Fibroblast of upper back skin (primary cell): ENCODE measurements around the gene SEC16A.
"Not testable (repeated sequence)": the region's sequence is repeated elsewhere in the genome, so short reads cannot be mapped to it uniquely, and the experiment has no call there.

Source experiments
- DNase-seq: peaks from one replicate; pipeline ENCODE4 v3.0.0-alpha.2; 2013

SEC16A gene

DNA sequence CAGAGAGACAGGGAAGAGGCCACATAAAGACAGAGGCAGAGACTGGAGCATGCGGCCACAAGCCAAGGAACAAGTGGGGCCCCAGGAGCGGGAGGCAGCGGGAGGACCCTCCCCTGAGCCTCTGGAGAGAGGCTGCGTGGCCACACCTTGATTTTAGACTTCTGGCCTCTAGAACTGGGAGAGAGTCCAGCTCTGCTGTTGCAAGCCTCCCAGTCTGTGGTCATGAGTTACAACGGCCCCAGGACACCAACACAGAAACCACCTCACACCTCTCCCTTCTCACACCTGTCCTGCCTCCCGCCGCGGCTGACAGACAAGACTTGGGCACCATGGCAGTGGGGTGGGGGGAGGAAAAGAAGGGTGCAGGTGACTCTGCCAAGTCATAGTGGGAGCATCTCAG, 45.4 kb downstream of the SEC16A start:
- DNase-seq = peak; percentile 30

DNA sequence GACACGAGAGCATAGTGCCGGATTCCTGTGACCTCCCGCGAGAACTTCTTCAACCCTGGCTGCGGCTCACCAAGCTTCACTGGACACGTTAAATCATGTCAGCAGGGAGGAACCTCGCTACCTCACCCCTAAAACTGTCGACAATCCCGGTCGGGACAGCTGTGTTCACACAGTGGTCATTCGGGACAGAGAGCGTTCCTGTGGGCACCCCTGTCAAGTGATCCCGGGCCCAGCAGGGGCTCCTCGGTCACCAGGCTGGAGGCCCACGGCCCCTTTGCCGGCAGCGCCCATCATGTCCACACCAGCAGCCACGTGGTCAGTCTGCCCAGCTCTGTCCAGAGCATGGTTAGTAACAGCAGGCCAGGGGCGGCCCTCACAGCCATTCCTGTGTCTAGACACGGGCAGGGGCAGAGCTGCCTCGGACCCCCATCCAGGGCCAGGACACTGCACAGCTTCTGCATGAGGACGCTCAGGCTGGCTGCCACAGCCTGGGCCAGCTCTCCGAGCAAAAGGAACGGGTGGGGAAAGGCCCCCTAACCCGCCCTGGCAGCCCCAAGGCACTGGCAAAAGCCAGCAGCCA, 46.7 kb downstream of the SEC16A start:
- no peak for DNase-seq

DNA sequence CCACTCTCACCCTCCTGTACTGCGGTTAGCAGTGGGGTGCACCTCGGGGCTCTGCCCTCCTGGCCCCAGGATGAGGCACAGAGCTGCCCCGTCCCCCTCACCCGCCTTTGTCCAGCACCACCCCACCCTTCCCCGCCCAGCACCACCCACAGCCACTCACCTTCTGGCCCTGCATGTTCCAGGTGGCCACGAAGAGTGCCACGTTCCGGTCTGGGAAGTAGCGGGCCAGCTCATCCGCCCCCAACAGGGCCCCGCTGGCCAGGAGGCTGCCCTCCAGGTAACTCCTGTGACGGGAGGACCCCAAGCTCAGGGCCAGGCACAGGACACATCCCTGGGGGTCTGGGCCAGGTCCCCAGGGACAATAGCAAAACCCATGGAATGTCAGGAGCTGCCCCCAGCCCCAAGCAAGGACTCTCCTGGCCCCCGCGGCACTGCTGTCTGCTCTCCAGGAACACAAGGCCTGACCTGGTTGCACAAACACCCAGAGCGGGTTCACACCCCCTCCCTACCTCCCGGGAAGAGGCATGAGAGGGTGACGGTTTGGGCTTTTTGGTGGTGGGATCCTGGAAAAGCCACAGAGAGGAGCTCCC, 48.2 kb downstream of the SEC16A start:
- DNase-seq = no peak

DNA sequence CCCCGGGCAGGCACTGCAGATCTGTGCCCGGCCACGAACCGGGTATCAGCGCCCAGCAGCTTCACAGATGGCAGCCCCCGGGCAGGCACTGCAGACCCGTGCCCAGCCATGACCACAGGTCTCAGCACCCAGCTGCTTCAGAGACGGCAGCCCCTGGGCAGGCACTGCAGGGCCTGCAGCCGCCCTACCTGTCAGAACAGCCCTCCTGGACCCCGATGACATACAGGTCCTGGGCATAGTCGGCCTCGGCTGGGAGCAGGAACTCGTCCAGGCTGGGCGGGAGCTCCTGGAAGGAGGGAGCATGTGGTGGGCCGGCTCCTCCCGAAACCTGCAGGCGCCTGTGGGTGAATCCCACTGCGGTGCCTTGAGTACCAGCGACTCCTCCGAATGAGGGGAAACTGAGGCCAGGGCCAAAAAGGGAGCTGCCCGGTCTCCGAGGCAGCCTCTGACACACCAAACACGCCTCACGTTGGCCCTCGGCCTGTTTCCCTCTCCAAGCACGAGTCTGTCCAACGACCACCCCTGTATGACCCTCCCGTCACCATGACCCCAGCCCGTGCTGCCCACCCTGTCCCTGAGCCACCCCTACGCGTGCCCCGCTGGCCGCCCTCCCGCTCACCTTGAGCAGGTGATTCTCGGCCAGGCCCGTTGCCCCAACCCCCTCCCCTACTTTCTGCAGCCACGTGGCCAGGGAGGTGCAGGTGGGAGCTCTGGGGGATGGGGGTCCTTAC, 48.8 kb downstream of the SEC16A start:
- DNase-seq = no peak

DNA sequence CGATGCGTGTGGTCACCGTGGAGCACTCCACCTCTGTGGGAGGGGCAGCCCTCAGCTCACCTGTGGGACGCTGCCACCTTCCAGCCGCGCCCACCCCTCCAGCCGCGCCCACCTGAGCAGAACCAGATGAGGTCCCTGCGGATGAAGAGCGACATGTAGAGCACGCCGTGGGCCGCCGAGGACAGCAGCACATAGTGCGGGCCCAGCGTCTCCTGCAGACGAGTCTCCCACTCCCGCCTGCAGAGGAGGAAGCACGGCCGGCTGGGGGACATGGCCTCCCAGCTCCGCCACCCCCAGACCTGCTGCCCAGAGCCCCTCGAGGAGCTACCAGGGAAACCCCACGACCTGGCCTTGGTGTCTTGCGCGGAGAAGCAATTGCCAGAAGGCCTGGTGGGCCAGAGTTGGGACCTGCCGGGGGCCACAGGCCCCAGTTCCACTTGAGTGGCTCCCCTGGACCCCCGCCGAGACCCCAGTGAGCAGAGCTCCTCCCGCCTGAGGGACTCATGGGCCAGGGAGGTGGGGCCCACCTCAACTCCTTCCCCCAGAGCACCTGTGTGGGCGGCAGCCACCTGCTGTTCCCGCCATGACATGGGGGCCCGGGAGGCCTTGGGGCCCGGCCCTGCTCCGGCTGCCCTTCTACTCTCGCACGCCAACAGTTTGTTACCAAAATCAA, 49.7 kb downstream of the SEC16A start:
- no peak for DNase-seq

DNA sequence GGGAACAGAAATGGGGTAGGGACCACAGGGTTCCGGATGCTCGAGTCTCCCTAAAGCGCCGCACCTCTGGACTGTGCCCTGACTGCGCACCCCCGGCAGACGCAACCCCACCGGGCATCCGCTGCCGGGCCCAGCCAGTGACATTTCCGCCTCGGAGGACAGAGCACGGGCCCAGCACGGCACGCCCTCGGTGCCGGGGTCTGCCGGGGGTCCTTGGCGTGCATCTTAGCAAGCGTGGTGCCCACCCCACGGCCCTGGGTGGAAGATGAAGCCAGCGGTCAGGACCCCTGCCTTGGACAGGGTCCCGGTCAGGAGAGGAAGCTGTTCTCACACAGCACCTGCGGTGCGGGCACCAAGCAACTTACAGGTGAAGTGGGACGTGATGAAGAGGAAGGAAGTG, 50.2 kb downstream of the SEC16A start:
- DNase-seq = no peak

DNA sequence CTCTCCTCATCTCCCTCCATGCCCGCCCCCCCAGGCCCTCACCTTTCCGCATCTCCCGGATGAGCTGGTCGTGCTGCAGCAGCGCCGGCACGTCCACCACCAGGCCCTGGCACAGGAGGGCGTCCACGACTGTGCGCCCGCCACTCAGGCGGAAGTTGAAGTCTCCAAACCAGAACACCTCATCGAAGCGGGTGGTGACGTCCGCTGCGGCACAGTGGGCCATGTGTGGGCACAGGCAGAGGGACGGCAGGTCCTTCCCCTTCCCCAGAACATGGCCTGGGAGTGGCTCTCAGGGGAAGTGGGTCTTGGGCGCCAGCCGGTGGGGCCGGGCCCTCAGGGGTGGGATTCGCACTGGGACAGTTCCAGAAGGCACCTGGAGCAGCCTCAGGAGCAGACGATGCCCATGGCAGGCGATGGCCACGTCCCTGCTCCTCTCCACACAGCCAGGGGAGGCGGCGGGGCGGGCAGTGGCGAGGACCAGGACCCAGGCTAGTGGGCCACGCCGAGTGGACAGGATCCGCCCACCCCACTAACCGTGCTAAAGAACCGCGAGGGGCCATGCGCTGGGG, 51.0 kb downstream of the SEC16A start:
- DNase-seq = no peak

DNA sequence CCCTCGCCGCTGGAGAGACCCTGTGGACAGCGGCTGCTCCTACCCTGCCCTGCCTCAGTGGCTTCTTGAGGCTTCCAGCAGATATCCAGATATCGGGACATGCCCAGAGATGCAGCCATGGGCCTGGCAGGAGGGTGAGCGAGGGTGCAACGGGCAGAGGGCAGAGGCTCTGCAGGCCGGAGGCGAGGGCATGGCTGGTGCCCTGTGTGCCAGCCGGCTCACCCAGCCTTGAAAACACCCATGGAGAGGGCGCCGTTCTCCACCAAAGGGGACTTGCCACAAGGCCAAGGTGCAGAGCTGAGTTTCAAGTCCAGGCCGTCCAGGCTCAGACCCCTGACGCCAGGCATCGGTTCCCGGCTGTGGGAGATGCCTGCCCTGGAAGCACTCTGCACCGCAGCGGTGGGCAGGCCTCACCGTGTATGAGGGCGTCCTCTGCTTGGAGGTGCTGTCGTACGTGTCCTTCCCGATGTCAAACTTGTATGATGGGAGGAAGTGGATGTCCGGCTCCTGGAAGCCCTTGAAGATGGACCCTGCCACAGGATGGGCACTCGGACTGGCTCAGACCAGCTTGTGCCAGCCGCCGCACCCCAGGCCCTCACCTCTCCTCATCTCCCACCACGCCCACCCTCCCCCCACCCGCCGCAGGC, 52.1 kb downstream of the SEC16A start:
- no peak for DNase-seq

DNA sequence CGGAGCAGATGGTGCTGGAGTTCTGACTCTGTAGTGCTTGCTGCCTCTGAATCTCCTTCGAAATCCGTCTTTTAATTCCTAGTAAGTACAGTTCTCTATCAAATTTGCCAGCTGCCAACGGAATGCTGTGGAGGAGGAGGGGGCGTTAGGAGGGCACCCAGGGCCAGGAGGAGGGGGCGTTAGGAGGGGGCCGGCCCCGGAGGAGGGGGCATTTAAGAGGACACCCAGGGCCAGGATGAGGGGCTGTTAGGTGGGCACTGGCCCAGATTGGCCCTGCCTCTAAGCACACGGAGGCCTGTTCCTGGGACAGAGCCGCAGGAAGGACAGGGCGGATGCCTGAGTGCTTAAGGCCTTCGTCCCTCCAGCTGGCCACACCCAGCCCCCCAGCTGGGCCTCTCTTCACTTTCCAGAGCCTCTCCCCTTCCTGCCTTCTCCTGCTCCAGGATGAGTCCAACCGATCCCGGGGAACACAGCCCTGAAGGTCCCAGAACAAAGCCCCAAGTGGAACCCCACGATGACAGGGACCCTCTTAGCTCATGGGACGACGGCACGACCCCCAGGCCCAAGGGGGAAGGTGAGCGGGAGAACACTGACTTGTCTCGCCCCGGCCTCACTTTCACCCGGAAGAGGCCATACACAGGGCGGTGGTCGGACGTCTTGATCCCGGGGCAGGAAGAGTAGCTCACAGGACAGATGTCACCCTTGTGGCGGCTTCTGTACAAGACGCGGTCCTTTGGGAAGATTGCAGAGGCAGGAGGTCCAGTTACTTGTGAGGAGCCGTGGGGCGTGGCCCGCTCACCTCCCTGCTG, 53.0 kb downstream of the SEC16A start:
- no peak for DNase-seq

DNA sequence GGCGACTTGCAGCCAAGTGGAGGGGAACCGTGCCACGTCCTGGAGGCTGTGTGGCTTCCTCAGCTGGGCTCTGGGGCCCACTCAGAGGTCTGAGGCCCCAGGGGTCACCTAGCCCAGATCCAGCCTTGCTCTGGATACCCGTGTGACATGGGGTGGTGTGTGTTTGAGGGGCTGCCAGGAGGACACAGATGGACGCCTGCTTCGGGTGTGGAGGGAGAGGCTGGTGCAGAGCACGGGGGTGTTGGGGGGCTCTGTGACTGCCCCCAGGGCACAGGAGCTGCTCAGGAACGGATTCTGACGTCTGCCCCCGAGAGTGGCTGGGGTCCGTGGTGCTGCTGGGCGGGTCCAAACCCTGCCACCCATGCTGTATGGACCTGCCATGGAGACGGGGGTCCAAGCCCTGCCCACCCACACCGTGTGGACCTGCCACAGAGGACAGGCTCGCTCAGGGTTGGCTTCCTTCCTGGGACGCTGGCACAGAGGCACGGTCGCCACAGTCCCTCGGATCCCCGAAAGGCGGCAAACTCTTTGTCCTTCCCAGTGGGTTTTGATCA, 53.7 kb downstream of the SEC16A start:
- no peak for DNase-seq

DNA sequence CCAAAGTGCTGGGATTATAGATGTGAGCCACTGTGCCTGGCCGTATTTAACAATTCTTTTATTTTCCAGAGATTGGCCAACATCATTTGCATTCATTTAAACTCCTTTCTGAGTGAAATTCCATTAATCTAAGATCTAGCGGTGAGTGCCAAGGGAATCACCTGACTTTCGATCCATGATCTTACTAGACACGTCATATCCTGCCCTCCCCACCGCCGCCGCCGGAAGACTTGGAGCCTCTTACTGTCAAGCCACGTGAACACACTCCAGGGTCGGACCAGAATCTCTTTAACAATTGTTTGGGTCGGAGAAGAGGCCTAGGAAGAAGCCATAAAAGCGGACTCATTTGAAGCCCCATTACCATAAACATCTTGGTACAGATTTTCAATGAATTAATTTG, 56.1 kb downstream of the SEC16A start:
- DNase-seq = no peak

DNA sequence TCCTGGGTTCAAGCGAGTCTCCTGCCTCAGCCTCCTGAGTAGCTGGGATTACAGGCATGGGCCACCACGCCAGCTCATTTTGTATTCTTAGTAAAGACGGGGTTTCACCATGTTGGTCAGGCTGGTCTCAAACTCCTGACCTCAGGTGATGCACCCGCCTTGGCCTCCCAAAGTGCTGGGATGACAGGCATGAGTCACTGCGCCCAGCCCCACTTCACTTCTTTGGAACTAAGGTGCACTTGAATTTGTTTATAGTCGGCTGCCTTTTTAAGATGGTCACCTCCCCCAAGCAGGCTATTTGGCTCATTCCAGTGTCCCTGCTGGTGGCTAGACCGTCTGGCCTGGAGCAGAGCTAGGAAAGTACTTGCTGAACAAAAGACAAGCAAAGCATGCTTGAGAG, 57.5 kb downstream of the SEC16A start:
- not testable (repeated sequence) for DNase-seq

DNA sequence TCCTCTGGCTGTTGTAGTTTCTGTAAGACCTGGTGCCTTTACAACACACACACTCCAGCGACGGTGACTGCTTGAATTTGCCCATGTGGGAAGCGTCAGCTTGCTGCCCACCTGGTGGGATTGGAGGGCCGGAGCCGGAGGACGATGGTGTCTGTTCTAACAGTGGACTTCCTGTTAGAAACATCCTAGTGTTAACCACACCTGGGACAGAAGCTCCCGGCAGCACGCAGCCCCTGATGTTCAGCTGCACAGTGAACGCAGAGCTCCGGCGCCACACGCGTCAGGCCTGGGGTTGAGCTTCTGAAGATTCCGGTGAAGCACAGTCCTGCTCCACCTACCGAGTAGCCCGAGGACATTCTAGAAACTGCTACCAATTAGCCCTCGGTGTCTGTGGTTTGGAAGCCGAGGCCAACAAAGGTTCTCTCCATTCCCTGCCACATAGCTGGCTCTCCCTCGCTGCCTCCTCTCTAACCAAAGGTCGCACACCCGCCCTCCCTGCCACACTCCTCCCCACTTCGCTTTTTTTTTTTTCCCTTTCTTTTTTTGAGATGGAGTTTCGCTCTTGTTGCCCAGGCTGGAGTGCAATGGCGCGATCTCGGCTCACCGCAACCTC, 58.0 kb downstream of the SEC16A start:
- no peak for DNase-seq

DNA sequence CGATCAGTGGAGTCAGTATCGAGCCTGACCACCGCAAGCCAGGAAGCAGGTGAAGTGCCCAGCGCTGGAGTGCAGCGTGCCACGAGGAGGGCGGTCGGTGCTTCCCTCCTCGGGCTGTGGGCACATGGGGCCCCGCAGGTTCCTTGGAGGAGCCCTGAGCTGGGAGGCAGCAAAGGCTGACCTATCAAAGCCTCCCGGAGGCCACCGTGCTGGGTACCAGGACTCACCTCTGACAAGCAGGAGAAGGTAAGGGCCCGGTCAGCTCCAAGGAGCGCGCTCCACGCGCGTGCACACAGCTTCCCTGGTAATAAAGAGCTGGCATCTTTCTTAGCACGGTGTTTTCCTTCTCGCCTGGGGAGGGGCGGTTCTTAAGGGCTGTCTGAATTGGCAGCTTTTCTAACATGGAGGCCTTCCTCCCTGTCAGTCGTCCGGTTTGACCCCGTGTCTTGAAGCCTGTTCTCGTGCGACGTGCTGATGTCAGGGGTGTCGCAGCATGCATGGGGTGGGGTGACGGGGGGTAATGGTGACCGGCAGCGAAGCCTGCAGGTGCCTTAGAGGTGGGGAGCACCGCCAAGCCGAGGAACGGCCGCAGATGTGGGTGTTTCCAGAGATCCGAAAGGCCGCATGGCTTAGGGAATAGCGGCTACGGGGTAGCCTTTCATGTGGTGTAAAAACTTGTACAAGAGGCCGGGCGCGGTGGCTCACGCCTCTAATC, 59.3 kb downstream of the SEC16A start:
- DNase-seq = no peak

DNA sequence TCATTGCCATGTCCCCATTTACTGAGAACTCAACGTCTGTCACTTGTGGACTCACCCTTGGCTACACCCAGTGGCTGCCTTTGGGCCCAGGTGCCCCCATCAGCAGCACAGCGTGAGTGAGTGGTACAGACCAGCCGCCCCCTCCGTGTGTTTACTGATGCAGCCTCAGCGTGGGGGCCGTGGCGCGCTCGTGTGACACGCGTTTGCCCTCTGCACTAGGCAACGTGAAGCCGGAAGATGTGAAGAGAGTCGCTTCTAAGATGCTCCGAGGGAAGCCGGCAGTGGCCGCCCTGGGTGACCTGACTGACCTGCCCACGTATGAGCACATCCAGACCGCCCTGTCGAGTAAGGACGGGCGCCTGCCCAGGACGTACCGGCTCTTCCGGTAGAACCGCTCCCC, 60.0 kb downstream of the SEC16A start:
- no peak for DNase-seq

DNA sequence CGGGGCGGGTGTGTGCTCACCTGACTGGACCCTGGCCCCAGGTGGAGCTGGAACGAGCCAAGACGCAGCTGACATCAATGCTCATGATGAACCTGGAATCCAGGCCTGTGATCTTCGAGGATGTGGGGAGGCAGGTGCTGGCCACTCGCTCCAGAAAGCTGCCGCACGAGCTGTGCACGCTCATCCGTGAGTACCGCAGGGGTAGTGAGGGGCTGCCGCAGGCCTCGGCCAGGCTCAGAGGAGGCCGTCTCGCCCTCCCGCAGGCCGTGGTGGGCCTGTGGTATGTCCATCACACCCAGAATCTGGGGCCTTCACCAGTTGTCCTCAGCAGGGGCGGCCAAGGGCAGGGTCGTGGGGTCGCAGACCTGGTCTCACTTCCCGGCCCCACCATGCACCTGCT, 61.0 kb downstream of the SEC16A start:
- no peak for DNase-seq

DNA sequence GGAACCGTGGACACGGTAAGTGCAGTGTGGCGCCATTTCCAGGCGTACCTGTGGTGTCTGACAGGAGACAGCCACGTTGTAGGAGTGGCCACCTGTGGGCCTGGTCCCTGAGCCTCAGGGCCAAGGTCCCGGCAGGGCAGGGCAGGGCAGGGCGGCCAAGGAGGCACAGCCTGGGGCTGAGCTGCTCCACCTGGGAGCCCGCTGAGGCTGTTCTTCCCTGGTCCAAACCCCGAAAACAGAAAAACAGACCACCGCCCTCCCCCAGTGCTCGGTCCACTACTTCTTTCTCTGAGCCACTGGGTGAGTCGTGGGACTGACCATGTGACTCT, 63.8 kb downstream of the SEC16A start:
- no peak for DNase-seq

DNA sequence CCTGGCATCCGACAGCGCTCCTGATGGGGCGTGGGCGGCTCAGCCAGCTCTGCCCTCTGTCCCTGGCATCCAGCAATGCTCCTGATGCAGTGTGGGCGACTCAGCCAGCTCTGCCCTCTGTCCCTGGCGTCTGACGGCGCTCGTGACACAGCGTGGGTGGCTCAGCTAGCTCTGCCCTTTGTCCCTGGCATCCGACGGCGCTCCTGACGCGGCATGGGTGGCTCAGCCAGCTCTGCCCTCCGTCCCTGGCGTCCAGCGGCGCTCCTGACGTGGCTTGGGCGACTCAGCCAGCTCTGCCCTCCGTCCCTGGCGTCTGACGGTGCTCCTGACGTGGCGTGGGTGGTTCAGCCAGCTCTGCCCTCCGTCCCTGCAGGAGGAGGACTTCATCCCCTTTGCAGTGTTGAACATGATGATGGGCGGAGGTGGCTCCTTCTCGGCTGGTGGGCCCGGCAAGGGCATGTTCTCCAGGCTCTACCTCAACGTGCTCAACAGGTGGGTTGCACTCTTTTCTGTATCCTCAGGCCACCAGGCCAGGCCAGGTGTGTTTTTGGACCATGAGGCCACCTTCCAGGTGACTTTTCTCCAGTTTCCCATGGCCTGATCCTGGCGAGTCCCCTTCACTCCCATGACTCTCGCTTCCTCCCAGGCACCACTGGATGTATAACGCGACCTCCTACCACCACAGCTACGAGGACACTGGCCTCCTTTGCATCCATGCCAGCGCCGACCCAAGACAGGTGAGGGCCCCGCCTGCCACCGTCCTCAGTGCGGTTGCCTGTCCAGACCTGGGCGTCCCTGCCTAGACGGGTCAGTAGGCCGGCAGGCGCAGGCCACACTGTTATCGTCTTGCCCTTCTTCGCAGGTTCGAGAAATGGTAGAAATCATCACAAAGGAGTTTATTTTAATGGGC, 64.4 kb downstream of the SEC16A start:
- no peak for DNase-seq

DNA sequence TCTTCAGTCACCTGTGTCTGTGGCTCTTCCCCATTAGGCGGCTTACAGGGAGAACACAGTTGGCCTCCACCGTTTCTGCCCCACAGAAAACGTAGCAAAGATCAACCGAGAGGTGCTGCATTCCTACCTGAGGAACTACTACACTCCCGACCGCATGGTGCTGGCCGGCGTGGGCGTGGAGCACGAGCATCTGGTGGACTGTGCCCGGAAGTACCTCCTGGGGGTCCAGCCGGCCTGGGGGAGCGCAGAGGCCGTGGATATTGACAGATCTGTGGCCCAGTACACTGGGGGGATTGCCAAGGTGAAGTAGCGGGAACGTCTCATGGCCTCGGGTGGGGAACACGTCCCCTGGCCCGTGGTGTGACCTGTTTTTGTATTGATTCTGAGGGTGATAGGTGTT, 65.9 kb downstream of the SEC16A start:
- no peak for DNase-seq

DNA sequence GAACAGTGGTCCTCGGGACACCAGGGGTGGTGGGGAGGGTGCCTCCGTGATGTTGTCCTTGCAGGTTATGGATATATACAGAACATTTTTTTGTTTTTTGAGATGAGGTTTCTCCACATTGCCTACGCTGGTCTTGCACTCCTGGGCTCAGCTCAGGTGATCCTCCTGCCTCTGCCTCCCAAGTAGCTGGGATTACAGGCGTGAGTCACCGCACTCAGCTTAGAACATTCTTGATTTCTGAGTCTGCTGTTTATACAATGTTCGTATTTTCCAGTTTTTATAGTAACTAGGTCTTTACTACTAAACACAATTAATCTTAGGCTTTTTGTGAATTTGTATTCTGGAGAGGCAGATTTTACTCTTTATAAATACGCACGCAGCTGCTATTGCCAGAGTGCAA, 66.4 kb downstream of the SEC16A start:
- no peak for DNase-seq
